Measurements from ENCODE around the gene GRM8.

The GRM8 gene

DNA sequence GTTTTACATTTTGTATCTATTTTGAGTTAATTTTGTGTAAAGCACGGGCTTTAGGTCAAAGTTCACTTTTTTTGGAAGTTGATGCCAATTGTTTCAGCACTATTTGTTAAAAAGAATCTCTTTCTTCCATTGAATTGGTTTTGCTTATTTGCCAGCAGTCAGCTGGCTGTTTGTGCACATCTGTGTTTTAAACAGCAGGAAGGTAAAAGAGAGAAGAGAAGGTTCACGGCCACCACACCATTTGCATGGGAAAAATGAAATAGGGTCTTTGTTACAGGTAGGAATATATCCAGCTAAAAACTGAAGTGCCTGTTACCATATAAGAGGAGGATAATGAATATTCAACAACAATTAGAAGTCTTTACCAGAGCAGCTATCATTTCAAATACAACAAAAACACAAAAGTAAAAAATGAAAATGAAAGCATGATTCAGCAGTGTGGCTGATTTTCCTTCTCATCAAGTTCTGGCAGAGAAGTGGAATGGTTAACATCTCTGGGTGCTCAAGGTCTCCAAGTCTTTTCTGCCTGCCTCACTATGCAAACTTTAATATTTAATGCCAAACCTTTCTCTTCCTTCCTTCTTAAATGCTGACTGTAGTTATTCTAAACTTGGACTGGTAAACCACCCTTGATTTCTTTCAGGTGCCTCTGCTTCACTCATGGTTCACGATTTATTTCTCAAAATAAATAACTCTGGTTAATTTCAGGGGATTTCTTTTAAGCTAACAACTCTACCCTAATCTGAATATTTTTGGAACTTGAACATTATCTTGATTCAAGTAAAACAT lies 841.5 kb downstream of the GRM8 start:
- no peak for DNase-seq

DNA sequence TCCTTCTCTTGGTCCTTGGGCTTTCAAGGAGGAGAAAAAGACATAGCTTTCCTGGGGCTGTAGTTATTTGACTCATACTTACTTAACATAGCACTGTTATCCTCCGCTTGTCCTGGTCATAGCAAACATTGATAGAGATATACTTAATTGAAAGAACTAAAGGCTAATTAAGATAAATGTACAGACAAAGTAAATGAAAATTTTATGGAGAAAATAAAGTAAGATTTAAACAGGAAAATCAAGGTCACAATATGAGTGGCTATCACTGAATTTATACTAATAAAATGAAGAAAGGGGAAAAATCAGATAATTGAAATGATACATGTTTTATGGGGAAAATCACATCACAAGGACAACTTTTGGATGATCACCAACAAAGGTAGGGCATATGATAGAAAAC lies 849.7 kb downstream of the GRM8 start:
- DNase-seq, result no peak

DNA sequence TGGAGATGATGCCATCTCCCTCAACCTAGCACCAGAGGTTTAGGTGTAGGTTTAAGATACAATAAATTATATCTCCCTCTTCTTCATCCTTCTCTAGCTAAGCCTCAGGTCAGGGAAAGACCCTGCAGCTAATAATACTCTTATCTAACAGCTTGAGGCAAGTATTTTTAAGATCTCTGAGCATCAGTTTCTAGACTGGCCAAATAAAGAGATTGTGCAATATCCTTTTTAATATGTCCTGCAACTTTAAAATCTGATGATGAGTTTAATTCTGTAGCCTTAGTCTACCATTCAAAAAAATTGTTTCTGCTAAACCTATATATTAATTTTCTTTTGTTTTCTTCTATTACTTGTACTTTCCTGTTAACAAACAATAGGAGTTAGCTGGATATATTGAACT lies 850.8 kb downstream of the GRM8 start:
- no peak for DNase-seq

DNA sequence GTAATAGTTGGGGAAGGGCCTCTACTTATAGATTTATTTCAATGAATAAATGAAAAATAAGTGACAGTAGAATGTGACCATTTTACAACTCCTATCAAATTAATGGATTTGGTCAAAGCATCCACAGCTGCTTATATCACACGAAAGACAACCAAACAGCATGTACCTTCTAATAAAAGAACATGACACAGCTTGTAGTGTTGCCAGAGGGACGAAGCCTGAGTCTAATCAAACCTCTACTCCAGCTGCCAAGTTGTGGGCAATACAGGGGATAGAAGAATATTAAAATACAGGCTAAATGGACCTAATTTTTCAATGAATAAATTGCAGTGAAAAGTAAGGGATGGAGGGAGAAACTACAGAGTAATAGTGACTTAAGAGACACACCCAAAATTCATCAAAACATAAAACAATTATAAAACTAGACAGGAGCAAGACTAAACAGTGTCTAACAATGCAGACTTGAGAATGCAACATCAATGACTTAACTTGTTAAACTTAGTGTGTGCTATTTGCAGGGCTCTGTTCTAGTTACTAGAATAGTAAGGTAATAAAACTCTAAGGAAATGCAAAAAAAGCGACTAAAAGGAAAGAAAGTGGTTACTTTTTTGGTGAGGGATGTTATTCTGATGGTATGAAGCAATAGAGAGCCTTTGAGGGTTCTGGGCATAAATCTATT lies 853.8 kb downstream of the GRM8 start:
- no peak for DNase-seq

DNA sequence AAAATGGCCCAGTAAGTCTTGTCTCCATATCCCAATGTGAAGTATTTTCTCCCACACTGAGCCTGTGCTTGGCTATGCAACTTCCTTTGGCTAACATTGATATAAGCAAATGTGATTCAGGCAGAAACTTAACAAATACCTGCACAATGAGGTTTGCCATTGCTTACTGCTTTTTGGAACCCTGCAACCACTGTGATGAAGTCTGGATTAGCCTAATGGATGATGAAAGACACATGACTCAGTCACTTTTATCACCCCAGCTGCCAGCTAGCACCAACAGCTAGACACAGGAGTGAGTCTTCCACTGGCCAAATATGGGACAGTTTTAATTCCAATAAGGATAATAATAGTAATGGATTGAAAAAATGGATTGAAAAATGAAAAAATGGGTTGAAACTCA lies 854.5 kb downstream of the GRM8 start:
- no peak for DNase-seq

DNA sequence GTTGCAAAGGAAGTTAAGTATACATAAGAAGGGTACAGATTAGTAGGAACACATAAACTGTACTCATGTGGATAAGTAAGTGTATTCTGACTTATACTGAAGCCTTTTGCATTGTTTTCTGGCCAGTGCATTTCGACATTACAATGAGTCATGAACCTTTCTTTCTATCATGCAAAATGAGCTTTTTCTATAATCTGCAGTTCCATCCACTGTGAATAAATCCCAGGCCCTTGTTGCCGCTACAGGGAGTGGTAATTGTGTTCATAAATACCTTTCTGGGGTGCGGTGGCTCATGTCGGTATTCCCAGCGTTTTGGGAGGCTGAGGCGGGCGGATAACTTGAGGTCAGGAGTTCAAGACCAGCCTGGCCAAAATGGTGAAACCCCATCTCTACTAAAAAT lies 858.3 kb downstream of the GRM8 start:
- DNase-seq, result no peak

Data from effector CD8-positive, alpha-beta T cell (primary cell).